Cardiac muscle cell (in vitro differentiated cells and primary cell): Measurements from ENCODE around the gene CLCN1. TPM values are rescaled to one million over a fixed set of nuclear protein-coding genes. Genes with fewer than 3 reads are reported as not detected.

ENCODE experiments used
- DNase-seq, 2 donors: peaks; one replicate each; pipeline versions ENCODE4 v3.0.0 to v3.0.0-alpha.2; 2010 to 2017; ENCODE audit warnings: low read depth in 1 of 2, low spot score in 1 of 2
- H3K27ac ChIP-seq: fragments of 200-600 bp; sonication (generic); 2 replicates; pipeline ENCODE4 v1.5.1; 2016
- H3K27me3 ChIP-seq: fragments of 200-600 bp; sonication (generic); 2 replicates; pipeline ENCODE4 v1.6.0; 2016; ENCODE audit warnings: control low read depth
- H3K36me3 ChIP-seq: fragments of 200-600 bp; sonication (generic); 2 replicates; pipeline ENCODE4 v1.5.1; 2016; ENCODE audit warnings: control low read depth
- H3K4me1 ChIP-seq: fragments of 200-600 bp; sonication (generic); 2 replicates; pipeline ENCODE4 v1.8.1; 2017; ENCODE audit warnings: low read depth, mild to moderate bottlenecking, mixed run types
- H3K4me3 ChIP-seq: fragments of 200-600 bp; sonication (generic); 2 replicates; pipeline ENCODE4 v1.5.1; 2016; ENCODE audit warnings: mild to moderate bottlenecking
- H3K9me3 ChIP-seq: fragments of 200-600 bp; sonication (generic); 2 replicates; pipeline ENCODE4 v1.5.1; 2017; ENCODE audit warnings: low read depth, mild to moderate bottlenecking, control low read depth
- polyA plus RNA-seq: library from polyadenylated mRNA; unstranded; fragments of >200 nt; fragmentation: Nextera tagmentation; extraction: Ambion mirVana; gene quantifications from 2 replicates; pipeline ENCODE4 v1.2.1, GENCODE V29; 2016
- total RNA-seq: library from RNA; depleted of rRNA; stranded (reverse); fragments of >200 nt; gene quantifications from 2 replicates; pipeline ENCODE4 v1.2.3, GENCODE V29; 2016
- TF ChIP-seq, protein P1 (sequence below): IDR thresholded peaks from 2 replicates; pipeline ENCODE4 v1.5.1; 2012; ENCODE audit warnings: low read depth, mild to moderate bottlenecking, low read length

Gene CLCN1
- total and polyA plus RNA-seq, 2 experiments from 2014 or later: not detected

- Histone ChIP-seq H3K9me3 (no peaks in the 10 kb centered on the region), H3K27ac (peak overlapping the region; percentile 68), H3K36me3 (peaks cover 59% of the 10 kb centered on the region), H3K4me3 (no peak overlapping the region), H3K4me1 (peaks cover 18% of the 10 kb centered on the region), H3K27me3 (no peaks in the 10 kb centered on the region)
- TF ChIP-seq, protein P1, sequence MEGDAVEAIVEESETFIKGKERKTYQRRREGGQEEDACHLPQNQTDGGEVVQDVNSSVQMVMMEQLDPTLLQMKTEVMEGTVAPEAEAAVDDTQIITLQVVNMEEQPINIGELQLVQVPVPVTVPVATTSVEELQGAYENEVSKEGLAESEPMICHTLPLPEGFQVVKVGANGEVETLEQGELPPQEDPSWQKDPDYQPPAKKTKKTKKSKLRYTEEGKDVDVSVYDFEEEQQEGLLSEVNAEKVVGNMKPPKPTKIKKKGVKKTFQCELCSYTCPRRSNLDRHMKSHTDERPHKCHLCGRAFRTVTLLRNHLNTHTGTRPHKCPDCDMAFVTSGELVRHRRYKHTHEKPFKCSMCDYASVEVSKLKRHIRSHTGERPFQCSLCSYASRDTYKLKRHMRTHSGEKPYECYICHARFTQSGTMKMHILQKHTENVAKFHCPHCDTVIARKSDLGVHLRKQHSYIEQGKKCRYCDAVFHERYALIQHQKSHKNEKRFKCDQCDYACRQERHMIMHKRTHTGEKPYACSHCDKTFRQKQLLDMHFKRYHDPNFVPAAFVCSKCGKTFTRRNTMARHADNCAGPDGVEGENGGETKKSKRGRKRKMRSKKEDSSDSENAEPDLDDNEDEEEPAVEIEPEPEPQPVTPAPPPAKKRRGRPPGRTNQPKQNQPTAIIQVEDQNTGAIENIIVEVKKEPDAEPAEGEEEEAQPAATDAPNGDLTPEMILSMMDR: no peak
- DNase-seq: peak in 1 of 2 donors; percentile 54
Observed at GRCh38 chr7:143295870-143296269, 20.0 kb upstream of the CLCN1 start.

DNA sequence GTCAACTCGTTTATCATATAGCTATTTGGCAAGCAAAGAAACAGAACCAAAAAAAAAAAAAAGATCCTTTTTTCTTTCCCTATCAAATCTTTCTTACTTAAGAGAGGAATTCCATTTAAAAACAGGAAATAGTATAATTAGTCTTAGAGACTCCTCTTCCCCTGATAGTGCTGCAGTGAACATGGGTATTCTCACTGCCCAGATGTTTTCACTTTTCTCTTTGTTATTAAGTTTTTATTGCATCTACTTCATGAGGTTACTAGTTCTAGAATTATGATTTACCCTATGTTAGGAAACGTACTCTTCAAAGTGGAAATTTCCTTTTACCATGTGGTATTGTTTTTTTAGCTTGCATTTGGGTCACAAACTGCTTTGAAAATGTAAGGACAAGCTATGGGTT is 19.2 kb upstream of the CLCN1 start:
- TF ChIP-seq, protein P1: no peak
- H3K4me3 ChIP-seq: peak overlapping the region; percentile 8
- H3K36me3 ChIP-seq: peaks cover 67% of the 10 kb centered on the region
- DNase-seq: no peak
- H3K27me3 ChIP-seq: no peaks in the 10 kb centered on the region
- peak overlapping the region; percentile 68 for H3K27ac ChIP-seq
- H3K4me1 ChIP-seq: peaks cover 18% of the 10 kb centered on the region
- no peaks in the 10 kb centered on the region for H3K9me3 ChIP-seq

GRCh38 chr7:143299346-143299745 is 16.6 kb upstream of the CLCN1 start:
- Histone ChIP-seq H3K4me1 (peaks cover 18% of the 10 kb centered on the region), H3K4me3 (no peak overlapping the region), H3K27me3 (no peaks in the 10 kb centered on the region), H3K36me3 (peaks cover 72% of the 10 kb centered on the region), H3K9me3 (no peaks in the 10 kb centered on the region), H3K27ac (no peak overlapping the region)
- DNase-seq: no peak
- TF ChIP-seq, protein P1: no peak

DNA sequence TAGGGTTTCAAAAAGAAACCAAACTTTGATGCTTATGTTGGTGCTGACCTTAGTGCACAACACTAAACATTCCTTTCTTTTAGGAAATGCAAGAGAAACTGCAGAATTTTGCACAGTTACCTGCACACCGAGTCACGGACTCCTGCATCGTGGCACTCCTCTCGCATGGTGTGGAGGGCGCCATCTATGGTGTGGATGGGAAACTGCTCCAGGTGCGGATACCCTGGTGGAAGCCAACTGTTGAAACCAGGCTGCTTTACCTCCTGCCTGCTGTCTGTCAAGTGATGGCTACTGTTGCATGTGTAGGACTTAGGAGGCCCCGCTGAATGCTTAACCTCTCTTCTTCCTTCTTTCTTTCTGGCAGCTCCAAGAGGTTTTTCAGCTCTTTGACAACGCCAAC is 16.1 kb upstream of the CLCN1 start:
- peaks cover 72% of the 10 kb centered on the region for H3K36me3 ChIP-seq
- DNase-seq: peak; percentile 20 to 44
- H3K4me3 ChIP-seq: no peak overlapping the region
- TF ChIP-seq, protein P1: peak; percentile 58
- no peak overlapping the region for H3K27ac ChIP-seq
- no peaks in the 10 kb centered on the region for H3K9me3 ChIP-seq
- H3K27me3 ChIP-seq: no peaks in the 10 kb centered on the region
- peaks cover 18% of the 10 kb centered on the region for H3K4me1 ChIP-seq

DNA sequence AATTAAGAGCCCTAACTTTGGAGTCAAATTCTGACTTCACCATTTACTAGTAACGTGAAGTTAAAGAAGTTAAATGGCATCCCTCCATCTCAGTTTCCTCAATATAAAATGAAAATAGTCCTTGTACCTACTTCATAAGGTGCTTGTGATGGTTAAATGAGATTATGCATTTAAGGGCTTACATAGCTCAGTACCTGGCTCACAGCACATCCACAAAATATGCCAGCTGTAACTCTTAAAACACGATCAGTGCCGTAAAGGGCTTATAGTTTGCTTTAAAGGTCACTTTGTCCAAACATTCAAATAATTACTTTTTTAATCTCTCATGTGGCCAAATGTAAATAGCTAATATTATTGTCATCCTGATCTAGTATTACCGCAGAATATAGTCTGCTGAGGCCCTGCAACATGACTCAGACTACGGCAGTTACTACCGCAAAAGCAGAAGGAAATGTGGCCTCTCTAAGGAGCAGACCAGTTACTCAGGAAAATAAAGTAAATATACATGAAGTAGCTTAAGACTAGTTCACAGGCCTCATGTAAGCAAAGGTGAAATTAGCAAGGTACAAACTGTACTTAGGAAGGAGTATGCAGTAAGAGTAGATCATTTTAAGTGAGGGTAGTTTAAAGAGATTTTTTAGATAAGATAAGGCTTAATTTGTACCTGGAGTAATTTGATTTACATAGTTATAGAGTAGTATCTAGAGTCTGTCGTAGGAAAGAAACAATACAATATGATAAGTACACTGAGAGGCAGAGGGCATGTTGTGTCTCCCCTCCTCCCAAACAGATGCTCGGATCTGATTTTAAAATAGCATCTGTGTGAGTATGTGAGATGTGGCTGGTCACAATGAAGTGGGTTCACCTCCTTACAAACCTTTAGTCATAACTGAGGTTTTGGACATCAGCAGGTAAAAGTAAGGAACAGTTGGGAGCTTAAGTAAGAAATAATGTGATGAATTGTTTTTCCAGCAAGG is 14.7 kb upstream of the CLCN1 start:
- no peak for DNase-seq
- H3K36me3 ChIP-seq: peaks cover 70% of the 10 kb centered on the region
- H3K27ac ChIP-seq: no peak overlapping the region
- H3K9me3 ChIP-seq: no peaks in the 10 kb centered on the region
- TF ChIP-seq, protein P1: no peak
- peaks cover 11% of the 10 kb centered on the region for H3K4me1 ChIP-seq
- H3K27me3 ChIP-seq: no peaks in the 10 kb centered on the region
- no peak overlapping the region for H3K4me3 ChIP-seq
